ENCODE data around the gene CRKL. TPM values are rescaled to one million over a fixed set of nuclear protein-coding genes. Genes with fewer than 3 reads are reported as not detected.

Gene CRKL
- total and polyA plus RNA-seq, 12 donors, result 15.6 to 69.1 (median 43.3) TPM

DNA sequence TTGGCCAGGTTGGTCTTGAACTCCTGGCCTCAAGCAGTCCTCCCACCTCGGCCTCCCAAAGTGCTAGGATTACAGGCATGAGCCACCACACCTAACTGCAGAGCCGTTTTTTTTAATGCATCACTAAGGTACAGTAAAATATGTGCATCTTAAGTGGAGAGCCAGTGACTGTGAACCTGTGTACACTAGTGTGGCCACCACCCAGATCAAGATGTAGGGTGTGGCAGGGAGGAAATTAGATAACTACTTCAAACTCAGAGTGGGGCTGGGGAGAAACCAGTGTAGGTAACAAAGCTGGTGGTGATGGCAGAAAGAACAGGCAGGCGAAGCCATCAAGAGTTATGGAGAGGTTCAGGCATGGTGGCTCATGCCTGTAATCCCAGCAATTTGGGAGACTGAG lies 44.0 kb upstream of the CRKL start:
- WGBS, 4 donors, result 91 to 97% (median 96%) methylated on average over 3 of the region's 3 CpGs
- Histone ChIP-seq H3K27me3 (no peaks in the 10 kb centered on the region), H3K27ac (no peak overlapping the region), H3K36me3 (replicated peaks in 1 of 2) (peaks cover 0 to 25% of the 10 kb centered on the region in 2 donors), H3K9me3 (replicated peaks in 1 of 3) (no peaks in the 10 kb centered on the region), H3K4me3 (no peak overlapping the region), H3K4me1 (replicated peaks in 1 of 2) (peaks cover 4 to 7% of the 10 kb centered on the region in 2 donors)
- DNase-seq, result no peak
- no peak for TF ChIP-seq POLR2A (IDR thresholded peaks at IDR 0.05)
- no peak for TF ChIP-seq CTCF (IDR thresholded peaks at IDR 0.05)
- intact Hi-C loops (cut with DNase I), result no loop called here

GRCh38 chr22:20875296-20875695 lies 41.9 kb upstream of the CRKL start:
- Histone ChIP-seq H3K27me3 (no peaks in the 10 kb centered on the region), H3K4me3 (no peak overlapping the region), H3K27ac (no peak overlapping the region), H3K9me3 (replicated peaks in 1 of 3) (no peaks in the 10 kb centered on the region), H3K4me1 (replicated peaks in 1 of 2) (peaks cover 0 to 4% of the 10 kb centered on the region in 2 donors), H3K36me3 (replicated peaks in 1 of 2) (peaks cover 0 to 22% of the 10 kb centered on the region in 2 donors)
- intact Hi-C loops (cut with DNase I), result no loop called here
- WGBS, 4 donors, result 82 to 95% (median 88%) methylated on average over 1 of the region's 1 CpG
- TF ChIP-seq POLR2A (IDR thresholded peaks at IDR 0.05) (no peak), CTCF (IDR thresholded peaks at IDR 0.05) (no peak)
- DNase-seq, result no peak

DNA sequence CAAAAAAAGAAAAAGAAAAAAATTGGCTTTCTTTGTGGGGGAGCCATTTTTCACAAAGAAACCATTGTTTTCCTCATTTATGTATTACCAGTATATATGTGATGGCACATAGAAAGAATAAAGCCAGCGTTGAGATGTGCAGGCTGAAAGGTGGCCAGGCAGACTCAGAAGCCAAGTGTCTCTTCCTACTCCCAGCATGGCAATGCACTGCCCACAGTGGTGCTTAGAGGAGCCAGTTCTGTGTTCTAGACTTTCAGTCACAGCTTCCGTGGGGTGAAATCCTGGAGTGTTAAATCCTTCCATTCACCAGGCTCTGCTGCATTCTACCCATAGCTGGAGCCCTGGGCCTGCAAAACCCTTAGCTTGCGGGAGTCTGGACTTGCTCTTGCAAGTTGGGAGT lies 39.5 kb upstream of the CRKL start:
- Histone ChIP-seq H3K9me3 (replicated peaks in 1 of 3) (no peaks in the 10 kb centered on the region), H3K27me3 (no peaks in the 10 kb centered on the region), H3K4me3 (no peak overlapping the region), H3K36me3 (replicated peaks in 1 of 2) (peaks cover 0 to 23% of the 10 kb centered on the region in 2 donors), H3K27ac (no peak overlapping the region), H3K4me1 (replicated peaks in 1 of 2) (peaks cover 0 to 4% of the 10 kb centered on the region in 2 donors)
- DNase-seq, result no peak
- intact Hi-C loops (cut with DNase I), result no loop called here
- 91 to 99% (median 97%) methylated on average over 3 of the region's 3 CpGs for WGBS, 4 donors
- TF ChIP-seq POLR2A (IDR thresholded peaks at IDR 0.05), result no peak
- TF ChIP-seq CTCF (IDR thresholded peaks at IDR 0.05), result no peak

GRCh38 chr22:20881231-20881630 lies 36.0 kb upstream of the CRKL start:
- H3K36me3 ChIP-seq (replicated peaks in 1 of 2), result peaks cover 0 to 35% of the 10 kb centered on the region in 2 donors
- intact Hi-C loops (cut with DNase I), result loop anchor here in 1 of 2 donors (10.0 kb wide), 1 partner anchor 224 kb away; no protein-coding TSS in a partner anchor
- H3K9me3 ChIP-seq (replicated peaks in 1 of 3), result no peaks in the 10 kb centered on the region
- no peak overlapping the region for H3K27ac ChIP-seq
- H3K27me3 ChIP-seq, result no peaks in the 10 kb centered on the region
- no peak for DNase-seq
- no peak overlapping the region for H3K4me3 ChIP-seq
- H3K4me1 ChIP-seq (replicated peaks in 1 of 2), result peaks cover 0 to 7% of the 10 kb centered on the region in 2 donors
- TF ChIP-seq POLR2A (IDR thresholded peaks at IDR 0.05), result no peak
- TF ChIP-seq CTCF (IDR thresholded peaks at IDR 0.05), result no peak
- WGBS, 4 donors, result 81 to 92% (median 86%) methylated on average over 3 to 5 of the region's 5 CpGs

Measured in adrenal gland (tissue), 12 donors.